Liver (tissue), 3 donors: ENCODE measurements around the gene ALDH3B2.

ENCODE experiments used
- CTCF ChIP-seq: fragments of 150-350 bp; IDR thresholded peaks from 2 replicates; pipeline ENCODE4 v1.5.1; 2017; ENCODE audit warnings: improper control_type of control experiment, low read depth, low read length; ENCODE audit not compliant: missing input control
- EGR1 ChIP-seq, 2 donors: IDR thresholded peaks; 2 replicates each; pipeline ENCODE4 v1.6.1; 2016 to 2018; ENCODE audit warnings: antibody characterized with exemption in 2 of 2, low read depth in 2 of 2
- HNF4A ChIP-seq, 2 donors: conservative IDR thresholded peaks; 2 replicates each; pipeline ENCODE4 v1.6.1; 2016; ENCODE audit warnings: antibody characterized with exemption in 2 of 2, mild to moderate bottlenecking in 2 of 2
- RAD21 ChIP-seq, 2 donors: IDR thresholded peaks; 2 replicates each; pipeline ENCODE4 v1.6.1; 2016; ENCODE audit warnings: antibody characterized with exemption in 2 of 2, mild to moderate bottlenecking in 2 of 2
- REST ChIP-seq: IDR thresholded peaks from 2 replicates; pipeline ENCODE4 v1.6.1; 2016; ENCODE audit warnings: antibody characterized with exemption, mild to moderate bottlenecking
- SP1 ChIP-seq: IDR thresholded peaks from 2 replicates; pipeline ENCODE4 v1.6.1; 2018; ENCODE audit warnings: antibody characterized with exemption, mild to moderate bottlenecking
- TAF1 ChIP-seq: conservative IDR thresholded peaks from 2 replicates; pipeline ENCODE4 v1.6.1; 2016; ENCODE audit warnings: antibody characterized with exemption, mild to moderate bottlenecking
- YY1 ChIP-seq: IDR thresholded peaks from 2 replicates; pipeline ENCODE4 v1.6.1; 2016; ENCODE audit warnings: antibody characterized with exemption, mild to moderate bottlenecking
- donor health status: healthy.
- donor health status: healthy.

GRCh38 chr11:67632175-67632981, 42.0 kb downstream of the ALDH3B2 start:
- no peak for TF ChIP-seq CTCF
- no peak for TF ChIP-seq TAF1
- peak in 1 of 2 donors; percentile 47 for TF ChIP-seq RAD21 (IDR thresholded peaks at IDR 0.05)
- peak; percentile 60 for TF ChIP-seq YY1
- TF ChIP-seq EGR1 (IDR thresholded peaks at IDR 0.05; ENCODE audit: low read depth in 2 of 2): no peak
- peak; percentile 94 to 98 for TF ChIP-seq HNF4A (conservative IDR thresholded peaks at IDR 0.05)
- TF ChIP-seq SP1: peak; percentile 96
- TF ChIP-seq REST: peak; percentile 39
